ENCODE data around the gene MYRF. TPM values are rescaled to one million over a fixed set of nuclear protein-coding genes. Genes with fewer than 3 reads are reported as not detected.

Gene MYRF
- total and polyA plus RNA-seq, 2 of the 13 experiments (the other 11 are each of a cell fraction or from before 2014, with no cell fraction given) = 10.2 to 25.9 TPM

GRCh38 chr11:61734767-61735166, 17.7 kb upstream of the MYRF start:
- H3K9ac ChIP-seq (ENCODE audit: insufficient read depth, low read depth, low read length) = no peak overlapping the region
- CTCF ChIA-PET (ENCODE audit: low intra/inter-chr PET ratio, low total read pairs) = no interaction called here
- POLR2A ChIA-PET = no interaction called here
- intact Hi-C loops (cut with micrococcal nuclease; ENCODE audit: unreplicated experiment) = no loop called here
- ATAC-seq (no peak), FAIRE-seq (no peak), DNase-seq (ENCODE audit: low spot score) (no peak)
- no peak for TF ChIP-seq AFF4 (CRISPR knock-in tag; IDR thresholded peaks at IDR 0.05)
- TF ChIP-seq SIN3A (IDR thresholded peaks at IDR 0.05; ENCODE audit: borderline replicate concordance, low read depth, low read length) = no peak
- TF ChIP-seq GRHL1 (CRISPR knock-in tag; conservative IDR thresholded peaks at IDR 0.05) = no peak
- TF ChIP-seq CREB3 (CRISPR knock-in tag; IDR thresholded peaks at IDR 0.05) = no peak
- no peak for TF ChIP-seq ZNF260 (CRISPR knock-in tag; IDR thresholded peaks at IDR 0.05; ENCODE audit: borderline replicate concordance, low read depth)
- no peak for TF ChIP-seq ZNF430 (CRISPR knock-in tag; IDR thresholded peaks at IDR 0.05)
- TF ChIP-seq, protein P1, sequence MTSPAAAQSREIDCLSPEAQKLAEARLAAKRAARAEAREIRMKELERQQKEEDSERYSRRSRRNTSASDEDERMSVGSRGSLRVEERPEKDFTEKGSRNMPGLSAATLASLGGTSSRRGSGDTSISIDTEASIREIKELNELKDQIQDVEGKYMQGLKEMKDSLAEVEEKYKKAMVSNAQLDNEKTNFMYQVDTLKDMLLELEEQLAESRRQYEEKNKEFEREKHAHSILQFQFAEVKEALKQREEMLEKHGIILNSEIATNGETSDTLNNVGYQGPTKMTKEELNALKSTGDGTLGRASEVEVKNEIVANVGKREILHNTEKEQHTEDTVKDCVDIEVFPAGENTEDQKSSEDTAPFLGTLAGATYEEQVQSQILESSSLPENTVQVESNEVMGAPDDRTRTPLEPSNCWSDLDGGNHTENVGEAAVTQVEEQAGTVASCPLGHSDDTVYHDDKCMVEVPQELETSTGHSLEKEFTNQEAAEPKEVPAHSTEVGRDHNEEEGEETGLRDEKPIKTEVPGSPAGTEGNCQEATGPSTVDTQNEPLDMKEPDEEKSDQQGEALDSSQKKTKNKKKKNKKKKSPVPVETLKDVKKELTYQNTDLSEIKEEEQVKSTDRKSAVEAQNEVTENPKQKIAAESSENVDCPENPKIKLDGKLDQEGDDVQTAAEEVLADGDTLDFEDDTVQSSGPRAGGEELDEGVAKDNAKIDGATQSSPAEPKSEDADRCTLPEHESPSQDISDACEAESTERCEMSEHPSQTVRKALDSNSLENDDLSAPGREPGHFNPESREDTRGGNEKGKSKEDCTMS (CRISPR knock-in tag; conservative IDR thresholded peaks at IDR 0.05) = no peak
- TF ChIP-seq, protein P2, sequence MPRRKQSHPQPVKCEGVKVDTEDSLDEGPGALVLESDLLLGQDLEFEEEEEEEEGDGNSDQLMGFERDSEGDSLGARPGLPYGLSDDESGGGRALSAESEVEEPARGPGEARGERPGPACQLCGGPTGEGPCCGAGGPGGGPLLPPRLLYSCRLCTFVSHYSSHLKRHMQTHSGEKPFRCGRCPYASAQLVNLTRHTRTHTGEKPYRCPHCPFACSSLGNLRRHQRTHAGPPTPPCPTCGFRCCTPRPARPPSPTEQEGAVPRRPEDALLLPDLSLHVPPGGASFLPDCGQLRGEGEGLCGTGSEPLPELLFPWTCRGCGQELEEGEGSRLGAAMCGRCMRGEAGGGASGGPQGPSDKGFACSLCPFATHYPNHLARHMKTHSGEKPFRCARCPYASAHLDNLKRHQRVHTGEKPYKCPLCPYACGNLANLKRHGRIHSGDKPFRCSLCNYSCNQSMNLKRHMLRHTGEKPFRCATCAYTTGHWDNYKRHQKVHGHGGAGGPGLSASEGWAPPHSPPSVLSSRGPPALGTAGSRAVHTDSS (CRISPR knock-in tag; conservative IDR thresholded peaks at IDR 0.05) = no peak
- TF ChIP-seq, protein P3, sequence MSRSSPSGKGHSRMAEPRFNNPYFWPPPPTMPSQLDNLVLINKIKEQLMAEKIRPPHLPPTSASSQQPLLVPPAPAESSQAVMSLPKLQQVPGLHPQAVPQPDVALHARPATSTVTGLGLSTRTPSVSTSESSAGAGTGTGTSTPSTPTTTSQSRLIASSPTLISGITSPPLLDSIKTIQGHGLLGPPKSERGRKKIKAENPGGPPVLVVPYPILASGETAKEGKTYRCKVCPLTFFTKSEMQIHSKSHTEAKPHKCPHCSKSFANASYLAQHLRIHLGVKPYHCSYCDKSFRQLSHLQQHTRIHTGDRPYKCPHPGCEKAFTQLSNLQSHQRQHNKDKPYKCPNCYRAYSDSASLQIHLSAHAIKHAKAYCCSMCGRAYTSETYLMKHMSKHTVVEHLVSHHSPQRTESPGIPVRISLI (CRISPR knock-in tag; IDR thresholded peaks at IDR 0.05; ENCODE audit: borderline replicate concordance) = no peak
- TF ChIP-seq FIP1L1 (IDR thresholded peaks at IDR 0.05; ENCODE audit: borderline replicate concordance, insufficient read depth, low read depth, low read length) = no peak
- TF ChIP-seq ZNF296 (CRISPR knock-in tag; conservative IDR thresholded peaks at IDR 0.05) = no peak
- H3K27me3 ChIP-seq (ENCODE audit: control insufficient read depth in 1 of 2, insufficient read depth in 2 of 2, low read length in 2 of 2) = no peaks in the 10 kb centered on the region
- no peak overlapping the region for H3K4me3 ChIP-seq (replicated peaks in 1 of 3; ENCODE audit: insufficient read depth in 1 of 3, low read depth in 2 of 3, low read length in 3 of 3)
- H3K79me2 ChIP-seq (ENCODE audit: insufficient read depth, low read length) = no peaks in the 10 kb centered on the region
- H3K9me3 ChIP-seq (ENCODE audit: low read length) = no peaks in the 10 kb centered on the region
- H3K4me2 ChIP-seq (ENCODE audit: low read depth, low read length) = no peak overlapping the region
- WGBS (ENCODE audit: low lambda C conversion rate) = 96% methylated on average over 8 of the region's 14 CpGs
- in situ Hi-C loops (cut with HindIII; ENCODE audit: extremely low pct_ligation_motif_present, low pct_unique_long_range_greater_than_20kb) = loop anchor here (5.0 kb wide), 1 partner anchor 52 kb away; the partner anchor contains the start of gene DAGLA
- no peak overlapping the region for H2AFZ ChIP-seq (ENCODE audit: low read length)
- no peak overlapping the region for H3K27ac ChIP-seq (ENCODE audit: extremely low read length, insufficient read depth, low read length)
- H4K20me1 ChIP-seq (ENCODE audit: insufficient read depth, low read length) = no peaks in the 10 kb centered on the region
- no TSS peak for BruUV-seq (replicated peaks)
- no peaks in the 10 kb centered on the region for H3K4me1 ChIP-seq (ENCODE audit: insufficient read depth, low read length)
- H3K36me3 ChIP-seq (replicated peaks in 1 of 2; ENCODE audit: control insufficient read depth in 1 of 2, insufficient read depth in 2 of 2, low read length in 2 of 2) = peaks cover 24 to 31% of the 10 kb centered on the region in 2 experiments; a peak in 4 of 5 replicates

Data from HepG2 (cell line).